K562 (cell line): Measurements from ENCODE around the gene NMRK2. TPM values are rescaled to one million over a fixed set of nuclear protein-coding genes. Genes with fewer than 3 reads are reported as not detected.

Experiments used
- CTBP1 ChIP-seq: fragments of 450-650 bp; IDR thresholded peaks from 2 replicates; pipeline ENCODE4 v1.6.1; 2016; ENCODE audit warnings: borderline replicate concordance
- CXXC5 ChIP-seq: fragments of 250-450 bp; sonication (Bioruptor Pico); IDR thresholded peaks from 2 replicates; pipeline ENCODE4 v1.8.0; 2022; ENCODE audit warnings: inconsistent platforms, mild to moderate bottlenecking, moderate library complexity
- FOXA3 ChIP-seq, 2 experiments: fragments of 450-650 bp in 1 of 2; sonication (generic) in 1 of 2; formaldehyde crosslinking; IDR thresholded peaks in 1 of 2; conservative IDR thresholded peaks in 1 of 2; 2 replicates each; pipeline versions ENCODE4 v1.4.0 to v1.8.0; 2020 to 2022; ENCODE audit warnings: mild to moderate bottlenecking in 2 of 2, missing genetic modification reagents in 1 of 2
- GABPB1 ChIP-seq: sonication (generic); formaldehyde crosslinking; IDR thresholded peaks from 2 replicates; pipeline ENCODE4 v1.8.0; 2022; ENCODE audit warnings: mild to moderate bottlenecking, missing genetic modification reagents
- POLR2AphosphoS5 ChIP-seq: IDR thresholded peaks from 2 replicates; pipeline ENCODE4 v1.6.1; 2011; ENCODE audit warnings: mild to moderate bottlenecking, low read depth, low read length, moderate library complexity; ENCODE audit not compliant: control insufficient read depth, insufficient read depth
- PRPF4 ChIP-seq: fragments of 200-400 bp; formaldehyde crosslinking; IDR thresholded peaks from one replicate; pipeline ENCODE4 v1.6.1; 2017; ENCODE audit warnings: low read length, low read depth, mild to moderate bottlenecking; ENCODE audit not compliant: insufficient read depth, poor library complexity, severe bottlenecking
- RBFOX2 ChIP-seq: fragments of 200-400 bp; formaldehyde crosslinking; IDR thresholded peaks from 2 replicates; pipeline ENCODE4 v1.6.1; 2017; ENCODE audit warnings: low read depth, mild to moderate bottlenecking, low read length, moderate library complexity
- RBM22 ChIP-seq: fragments of 200-400 bp; formaldehyde crosslinking; IDR thresholded peaks from 2 replicates; pipeline ENCODE4 v1.6.1; 2018; ENCODE audit warnings: low read length, low read depth; ENCODE audit not compliant: poor library complexity, severe bottlenecking
- RBM39 ChIP-seq: fragments of 200-400 bp; formaldehyde crosslinking; optimal IDR thresholded peaks from 2 replicates; pipeline ENCODE3; 2018; ENCODE audit warnings: low read depth, low read length
- SIN3B ChIP-seq: fragments of 450-650 bp; IDR thresholded peaks from 2 replicates; pipeline ENCODE4 v1.6.1; 2017; ENCODE audit warnings: low read depth, mild to moderate bottlenecking, moderate library complexity
- SNRNP70 ChIP-seq: fragments of 200-400 bp; formaldehyde crosslinking; optimal IDR thresholded peaks from 2 replicates; pipeline ENCODE3; 2017; ENCODE audit warnings: low read depth, low read length
- ZNF24 ChIP-seq: fragments of 450-650 bp; IDR thresholded peaks from 2 replicates; pipeline ENCODE4 v1.6.1; 2016
- ZNF253 ChIP-seq: fragments of 250-450 bp; sonication (Bioruptor Pico); conservative IDR thresholded peaks from 2 replicates; pipeline ENCODE4 v1.6.1; 2021; ENCODE audit warnings: mild to moderate bottlenecking
- ZNF589 ChIP-seq: fragments of 200-800 bp; sonication (Bioruptor generic); IDR thresholded peaks from 2 replicates; pipeline ENCODE4 v1.6.1; 2016; ENCODE audit warnings: low read depth, missing genetic modification characterization, missing compliant biosample characterization
- ZNF717 ChIP-seq: fragments of 250-450 bp; sonication (Bioruptor Pico); IDR thresholded peaks from 2 replicates; pipeline ENCODE4 v1.5.0; 2021
- polyA plus RNA-seq, 8 experiments: library from polyadenylated mRNA; depleted of rRNA in 4 of 8; stranded (reverse) in 5 of 8; unstranded in 3 of 8; fragments of >200 nt; fragmentation: Nextera tagmentation in 2 of 8; fragmentation: Illumina TruSeq in 1 of 8; extraction: Ambion mirVana in 2 of 8; extraction: Trizol in 1 of 8; gene quantifications; 2 replicates each; pipeline versions ENCODE4 v1.2.1 to v1.2.3, GENCODE V29; 2011 to 2014; ENCODE audit warnings: inconsistent platforms in 1 of 8, missing spikeins in 1 of 8
- total RNA-seq, 7 experiments: library from RNA; depleted of rRNA in 6 of 7; stranded (reverse); fragments of >200 nt in 6 of 7; fragmentation: Illumina TruSeq in 2 of 7; extraction: Trizol in 2 of 7; gene quantifications; 2 replicates each; pipeline versions ENCODE4 v1.2.1 to v1.2.3, GENCODE V29; 2011 to 2021; ENCODE audit warnings: low replicate concordance in 1 of 7
- TF ChIP-seq, protein P1 (sequence below): fragments of 450-650 bp; IDR thresholded peaks from 2 replicates; pipeline ENCODE4 v1.6.1; 2018; ENCODE audit warnings: mild to moderate bottlenecking, low read depth; ENCODE audit not compliant: partially characterized antibody
- TF ChIP-seq, protein P2 (sequence below): sonication (generic); formaldehyde crosslinking; IDR thresholded peaks from 2 replicates; pipeline ENCODE4 v1.9.0; 2022; ENCODE audit warnings: mild to moderate bottlenecking, missing genetic modification reagents
- TF ChIP-seq, protein P3 (sequence below): IDR thresholded peaks from 2 replicates; pipeline ENCODE4 v1.6.1; 2011; ENCODE audit not compliant: insufficient read length; ENCODE audit errors: extremely low read depth
- TF ChIP-seq, protein P4 (sequence below): fragments of 450-650 bp; formaldehyde crosslinking; IDR thresholded peaks from 2 replicates; pipeline ENCODE4 v1.4.0; 2020; ENCODE audit warnings: mild to moderate bottlenecking, moderate library complexity
- TF ChIP-seq, protein P5 (sequence below): fragments of 250-450 bp; sonication (Bioruptor Pico); IDR thresholded peaks from 2 replicates; pipeline ENCODE4 v1.5.0; 2020; ENCODE audit warnings: mild to moderate bottlenecking, borderline replicate concordance

The NMRK2 gene
- total and polyA plus RNA-seq, 9 of the 15 experiments (the other 6 are each of a cell fraction or from before 2014, with no cell fraction given) = not detected

DNA sequence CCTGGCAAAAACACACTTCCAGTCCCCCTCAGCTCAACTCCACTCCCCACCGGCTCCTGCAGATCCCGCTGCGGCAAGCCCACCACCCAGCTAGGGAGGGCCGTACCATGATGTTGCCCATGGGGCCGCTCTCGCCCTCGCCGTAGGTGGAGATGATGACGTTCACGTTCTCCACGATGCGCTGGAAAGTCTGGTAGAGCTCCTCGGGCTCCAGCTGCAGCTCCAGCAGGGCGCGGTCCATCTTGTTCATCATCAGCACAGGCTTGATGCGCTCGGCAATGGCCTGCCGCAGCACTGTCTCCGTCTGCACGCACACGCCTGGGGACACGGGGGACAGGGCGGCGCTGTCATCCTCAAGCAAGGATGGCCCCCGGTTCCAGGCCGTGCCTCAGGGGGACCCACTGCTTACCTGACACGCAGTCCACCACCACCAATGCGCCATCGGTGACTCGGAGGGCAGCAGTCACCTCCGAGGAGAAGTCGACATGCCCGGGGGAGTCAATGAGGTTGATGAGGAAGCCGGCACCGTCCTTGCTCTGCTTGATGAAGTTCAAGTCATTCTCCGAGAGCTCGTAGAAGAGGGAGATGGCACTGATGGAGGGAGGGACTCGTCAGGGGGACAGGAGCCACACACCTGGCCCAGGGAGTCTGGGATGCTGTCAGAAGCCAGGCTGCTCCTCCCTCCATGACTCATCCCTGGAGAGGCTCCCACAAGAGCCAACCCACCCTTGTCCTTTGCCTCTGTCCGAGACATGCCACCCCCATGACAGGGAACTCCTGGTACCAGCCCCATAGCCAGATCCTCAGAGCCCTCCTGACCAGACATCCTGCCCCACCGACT, 50.1 kb downstream of the NMRK2 start (continued):
- 0 out of 2 replicates have a peak, but pooled peaks have one; percentile 14 for TF ChIP-seq POLR2AphosphoS5
- TF ChIP-seq, protein P1, sequence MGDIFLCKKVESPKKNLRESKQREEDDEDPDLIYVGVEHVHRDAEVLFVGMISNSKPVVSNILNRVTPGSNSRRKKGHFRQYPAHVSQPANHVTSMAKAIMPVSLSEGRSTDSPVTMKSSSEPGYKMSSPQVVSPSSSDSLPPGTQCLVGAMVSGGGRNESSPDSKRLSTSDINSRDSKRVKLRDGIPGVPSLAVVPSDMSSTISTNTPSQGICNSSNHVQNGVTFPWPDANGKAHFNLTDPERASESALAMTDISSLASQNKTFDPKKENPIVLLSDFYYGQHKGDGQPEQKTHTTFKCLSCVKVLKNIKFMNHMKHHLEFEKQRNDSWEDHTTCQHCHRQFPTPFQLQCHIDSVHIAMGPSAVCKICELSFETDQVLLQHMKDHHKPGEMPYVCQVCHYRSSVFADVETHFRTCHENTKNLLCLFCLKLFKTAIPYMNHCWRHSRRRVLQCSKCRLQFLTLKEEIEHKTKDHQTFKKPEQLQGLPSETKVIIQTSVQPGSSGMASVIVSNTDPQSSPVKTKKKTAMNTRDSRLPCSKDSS = no peak
- TF ChIP-seq SIN3B = no peak
- no peak for TF ChIP-seq CXXC5 (CRISPR knock-in tag)
- TF ChIP-seq ZNF253 (CRISPR knock-in tag) = no peak
- TF ChIP-seq RBM22 = peak; percentile 72
- no peak for TF ChIP-seq ZNF24
- TF ChIP-seq, protein P2, sequence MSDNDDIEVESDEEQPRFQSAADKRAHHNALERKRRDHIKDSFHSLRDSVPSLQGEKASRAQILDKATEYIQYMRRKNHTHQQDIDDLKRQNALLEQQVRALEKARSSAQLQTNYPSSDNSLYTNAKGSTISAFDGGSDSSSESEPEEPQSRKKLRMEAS (CRISPR knock-in tag) = no peak
- no peak for TF ChIP-seq ZNF589 (CRISPR knock-in tag)
- TF ChIP-seq, protein P3, sequence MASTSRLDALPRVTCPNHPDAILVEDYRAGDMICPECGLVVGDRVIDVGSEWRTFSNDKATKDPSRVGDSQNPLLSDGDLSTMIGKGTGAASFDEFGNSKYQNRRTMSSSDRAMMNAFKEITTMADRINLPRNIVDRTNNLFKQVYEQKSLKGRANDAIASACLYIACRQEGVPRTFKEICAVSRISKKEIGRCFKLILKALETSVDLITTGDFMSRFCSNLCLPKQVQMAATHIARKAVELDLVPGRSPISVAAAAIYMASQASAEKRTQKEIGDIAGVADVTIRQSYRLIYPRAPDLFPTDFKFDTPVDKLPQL = no peak
- TF ChIP-seq FOXA3 (CRISPR knock-in tag; conservative IDR thresholded peaks at IDR 0.05 in 1 of 2, IDR thresholded peaks at IDR 0.05 in 1 of 2) = 0 out of 4 replicates have a peak, but pooled peaks of 1 of the 2 experiments have one; percentile 8
- TF ChIP-seq, protein P4, sequence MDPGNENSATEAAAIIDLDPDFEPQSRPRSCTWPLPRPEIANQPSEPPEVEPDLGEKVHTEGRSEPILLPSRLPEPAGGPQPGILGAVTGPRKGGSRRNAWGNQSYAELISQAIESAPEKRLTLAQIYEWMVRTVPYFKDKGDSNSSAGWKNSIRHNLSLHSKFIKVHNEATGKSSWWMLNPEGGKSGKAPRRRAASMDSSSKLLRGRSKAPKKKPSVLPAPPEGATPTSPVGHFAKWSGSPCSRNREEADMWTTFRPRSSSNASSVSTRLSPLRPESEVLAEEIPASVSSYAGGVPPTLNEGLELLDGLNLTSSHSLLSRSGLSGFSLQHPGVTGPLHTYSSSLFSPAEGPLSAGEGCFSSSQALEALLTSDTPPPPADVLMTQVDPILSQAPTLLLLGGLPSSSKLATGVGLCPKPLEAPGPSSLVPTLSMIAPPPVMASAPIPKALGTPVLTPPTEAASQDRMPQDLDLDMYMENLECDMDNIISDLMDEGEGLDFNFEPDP (CRISPR knock-in tag) = no peak
- peak; percentile 16 for TF ChIP-seq SNRNP70
- TF ChIP-seq CTBP1 = no peak
- TF ChIP-seq PRPF4 = peak; percentile 53
- peak; percentile 37; the same call in 1 of the 2 replicates for TF ChIP-seq GABPB1 (CRISPR knock-in tag)
- peak; percentile 89 for TF ChIP-seq RBFOX2
- peak; percentile 89 for TF ChIP-seq RBM39
- TF ChIP-seq ZNF717 = no peak
- TF ChIP-seq, protein P5, sequence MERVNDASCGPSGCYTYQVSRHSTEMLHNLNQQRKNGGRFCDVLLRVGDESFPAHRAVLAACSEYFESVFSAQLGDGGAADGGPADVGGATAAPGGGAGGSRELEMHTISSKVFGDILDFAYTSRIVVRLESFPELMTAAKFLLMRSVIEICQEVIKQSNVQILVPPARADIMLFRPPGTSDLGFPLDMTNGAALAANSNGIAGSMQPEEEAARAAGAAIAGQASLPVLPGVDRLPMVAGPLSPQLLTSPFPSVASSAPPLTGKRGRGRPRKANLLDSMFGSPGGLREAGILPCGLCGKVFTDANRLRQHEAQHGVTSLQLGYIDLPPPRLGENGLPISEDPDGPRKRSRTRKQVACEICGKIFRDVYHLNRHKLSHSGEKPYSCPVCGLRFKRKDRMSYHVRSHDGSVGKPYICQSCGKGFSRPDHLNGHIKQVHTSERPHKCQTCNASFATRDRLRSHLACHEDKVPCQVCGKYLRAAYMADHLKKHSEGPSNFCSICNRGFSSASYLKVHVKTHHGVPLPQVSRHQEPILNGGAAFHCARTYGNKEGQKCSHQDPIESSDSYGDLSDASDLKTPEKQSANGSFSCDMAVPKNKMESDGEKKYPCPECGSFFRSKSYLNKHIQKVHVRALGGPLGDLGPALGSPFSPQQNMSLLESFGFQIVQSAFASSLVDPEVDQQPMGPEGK (CRISPR knock-in tag) = no peak
